HepG2 (cell line): ENCODE results near the gene NEU4. TPM values are rescaled to one million over a fixed set of nuclear protein-coding genes. Genes with fewer than 3 reads are reported as not detected.
A peak's percentile ranks its signal among the peaks of the same experiment; 100 is the strongest.

Source experiments
- HNRNPL ChIP-seq: fragments of 200-400 bp; formaldehyde crosslinking; IDR thresholded peaks from 2 replicates; pipeline ENCODE4 v1.6.1; 2017; ENCODE audit warnings: mild to moderate bottlenecking, low read depth, low read length
- LCORL ChIP-seq, 2 experiments: fragments of 450-650 bp in 1 of 2; sonication (generic) in 1 of 2; formaldehyde crosslinking in 1 of 2; IDR thresholded peaks; 2 replicates each; pipeline versions ENCODE4 v1.5.0 to v1.6.1; 2017 to 2020; ENCODE audit warnings: antibody characterized with exemption in 1 of 2, missing genetic modification reagents in 1 of 2
- MIXL1 ChIP-seq: IDR thresholded peaks from 2 replicates; pipeline ENCODE4 v1.6.1; 2016
- SETDB1 ChIP-seq: sonication (generic); formaldehyde crosslinking; IDR thresholded peaks from 2 replicates; pipeline ENCODE4 v1.5.1; 2020; ENCODE audit warnings: missing genetic modification reagents, mild to moderate bottlenecking, borderline replicate concordance
- STAT5B ChIP-seq: sonication (generic); formaldehyde crosslinking; IDR thresholded peaks from 2 replicates; pipeline ENCODE4 v1.4.0; 2020; ENCODE audit warnings: missing genetic modification reagents
- TCF12 ChIP-seq, 2 experiments: fragments of 450-650 bp in 1 of 2; sonication (generic) in 1 of 2; formaldehyde crosslinking in 1 of 2; IDR thresholded peaks; 2 replicates each; pipeline versions ENCODE4 v1.6.1 to v1.8.0; 2017 to 2022; ENCODE audit warnings: antibody characterized with exemption in 1 of 2, mild to moderate bottlenecking in 1 of 2, missing genetic modification reagents in 1 of 2, moderate library complexity in 1 of 2
- ZBTB40 ChIP-seq, 2 experiments: fragments of 450-650 bp in 1 of 2; sonication (generic) in 1 of 2; formaldehyde crosslinking in 1 of 2; IDR thresholded peaks; 2 replicates each; pipeline versions ENCODE4 v1.6.1 to v1.8.0; 2016 to 2022; ENCODE audit warnings: antibody characterized with exemption in 1 of 2, mild to moderate bottlenecking in 1 of 2, missing genetic modification reagents in 1 of 2
- ZHX2 ChIP-seq, 2 experiments: sonication (generic) in 1 of 2; formaldehyde crosslinking in 1 of 2; IDR thresholded peaks; 2 replicates each; pipeline versions ENCODE4 v1.6.1 to v1.9.0; 2014 to 2022; ENCODE audit warnings: antibody characterized with exemption in 1 of 2, borderline replicate concordance in 1 of 2, inconsistent platforms in 1 of 2, low read depth in 1 of 2, missing genetic modification reagents in 1 of 2
- ZNF747 ChIP-seq: sonication (generic); formaldehyde crosslinking; IDR thresholded peaks from 2 replicates; pipeline ENCODE4 v1.8.1; 2023; ENCODE audit warnings: missing genetic modification reagents, mild to moderate bottlenecking, borderline replicate concordance
- ZNF883 ChIP-seq: sonication (generic); formaldehyde crosslinking; IDR thresholded peaks from 2 replicates; pipeline ENCODE4 v1.5.1; 2020; ENCODE audit warnings: mild to moderate bottlenecking, missing genetic modification reagents; ENCODE audit errors: not compliant biosample characterization
- polyA plus RNA-seq, 8 experiments: library from polyadenylated mRNA; depleted of rRNA in 3 of 8; stranded (reverse) in 7 of 8; unstranded in 1 of 8; fragments of >200 nt; fragmentation: Illumina TruSeq in 4 of 8; extraction: Trizol in 4 of 8; gene quantifications; 2 replicates each; pipeline versions ENCODE4 v1.2.1 to v1.2.3, GENCODE V29; 2011 to 2016; ENCODE audit warnings: low read depth in 4 of 8, missing spikeins in 1 of 8, mixed read lengths in 1 of 8; ENCODE audit not compliant: insufficient read depth in 1 of 8
- total RNA-seq, 5 experiments: library from RNA; depleted of rRNA; stranded (reverse); fragments of >200 nt; fragmentation: Illumina TruSeq; extraction: Trizol; gene quantifications; 2 replicates each; pipeline ENCODE4 v1.2.3, GENCODE V29; 2016; ENCODE audit warnings: low read depth in 1 of 5

Gene NEU4
- total and polyA plus RNA-seq, 2 of the 13 experiments (the other 11 are each of a cell fraction or from before 2014, with no cell fraction given) = 53.5 to 107 TPM

- 0 out of 2 replicates have a peak, but pooled peaks have one; percentile 2 for TF ChIP-seq LCORL (IDR thresholded peaks at IDR 0.05)
- TF ChIP-seq LCORL (CRISPR knock-in tag; IDR thresholded peaks at IDR 0.05) = peak; percentile 31; the same call in 1 of the 2 replicates
- no peak for TF ChIP-seq ZNF747 (CRISPR knock-in tag)
- peak; percentile 78 for TF ChIP-seq ZNF883 (CRISPR knock-in tag)
- TF ChIP-seq ZBTB40 (IDR thresholded peaks at IDR 0.05) = no peak
- TF ChIP-seq ZBTB40 (CRISPR knock-in tag; IDR thresholded peaks at IDR 0.05) = no peak
- no peak for TF ChIP-seq MIXL1 (CRISPR knock-in tag)
- peak; percentile 81; the same call in 1 of the 2 replicates for TF ChIP-seq SETDB1
- peak; percentile 68 for TF ChIP-seq ZHX2 (IDR thresholded peaks at IDR 0.05; ENCODE audit: low read depth)
- TF ChIP-seq ZHX2 (CRISPR knock-in tag; IDR thresholded peaks at IDR 0.05; ENCODE audit: borderline replicate concordance) = no peak; the same call in none of the 2 replicates
- TF ChIP-seq STAT5B (CRISPR knock-in tag) = no peak
- no peak for TF ChIP-seq TCF12 (IDR thresholded peaks at IDR 0.05)
- 0 out of 2 replicates have a peak, but pooled peaks have one; percentile 67 for TF ChIP-seq TCF12 (CRISPR knock-in tag; IDR thresholded peaks at IDR 0.05)
- peak; percentile 21; the same call in 1 of the 2 replicates for TF ChIP-seq HNRNPL
Measured at GRCh38 chr2:241771286-241772062, 37.5 kb upstream of the NEU4 start (continued).
